Ishikawa (cell line): Measurements from ENCODE around the gene USP17L10.
"Not testable (repeated sequence)": the region's sequence is repeated elsewhere in the genome, so short reads cannot be mapped to it uniquely, and the experiment has no call there.

Experiments
- CEBPB ChIP-seq: IDR thresholded peaks from 2 replicates; pipeline ENCODE4 v1.6.1; 2012
- CREB1 ChIP-seq: IDR thresholded peaks from 2 replicates; pipeline ENCODE4 v1.6.1; 2012; ENCODE audit warnings: low read depth
- EGR1 ChIP-seq: IDR thresholded peaks from 2 replicates; pipeline ENCODE4 v1.6.1; 2012
- EP300 ChIP-seq: IDR thresholded peaks from 2 replicates; pipeline ENCODE4 v1.6.1; 2012; ENCODE audit warnings: borderline replicate concordance
- FOXM1 ChIP-seq: IDR thresholded peaks from 2 replicates; pipeline ENCODE4 v1.6.1; 2012; ENCODE audit warnings: low read depth, borderline replicate concordance
- MAX ChIP-seq: IDR thresholded peaks from 2 replicates; pipeline ENCODE4 v1.6.1; 2012
- NFIC ChIP-seq: IDR thresholded peaks from 2 replicates; pipeline ENCODE4 v1.6.1; 2012
- RAD21 ChIP-seq: IDR thresholded peaks from 2 replicates; pipeline ENCODE4 v1.6.1; 2012; ENCODE audit warnings: low read depth
- TAF1 ChIP-seq: IDR thresholded peaks from 2 replicates; pipeline ENCODE4 v1.6.1; 2012; ENCODE audit warnings: low read depth, mild to moderate bottlenecking
- TCF12 ChIP-seq: IDR thresholded peaks from 2 replicates; pipeline ENCODE4 v1.6.1; 2012; ENCODE audit warnings: low read depth
- TEAD4 ChIP-seq: IDR thresholded peaks from 2 replicates; pipeline ENCODE4 v1.6.1; 2012
- USF1 ChIP-seq: IDR thresholded peaks from 2 replicates; pipeline ENCODE4 v1.6.1; 2012
- YY1 ChIP-seq: IDR thresholded peaks from 2 replicates; pipeline ENCODE4 v1.6.1; 2012; ENCODE audit warnings: low read depth
- ZBTB7A ChIP-seq: IDR thresholded peaks from 2 replicates; pipeline ENCODE4 v1.6.1; 2012; ENCODE audit warnings: low read depth
- TF ChIP-seq, protein P1 (sequence below): IDR thresholded peaks from 2 replicates; pipeline ENCODE4 v1.6.1; 2012; ENCODE audit warnings: low read depth, mild to moderate bottlenecking

The USP17L10 gene

GRCh38 chr4:9210357-9210756 is at the start of gene USP17L10:
Gene USP17L10, plus strand, starts transcription at chr4:9210657. Its CDS starts 0 bp downstream, at chr4:9210657.
- not testable (repeated sequence) for TF ChIP-seq TCF12, EGR1, YY1

- TF ChIP-seq CEBPB, YY1: not testable (repeated sequence)
- TF ChIP-seq, protein P1, sequence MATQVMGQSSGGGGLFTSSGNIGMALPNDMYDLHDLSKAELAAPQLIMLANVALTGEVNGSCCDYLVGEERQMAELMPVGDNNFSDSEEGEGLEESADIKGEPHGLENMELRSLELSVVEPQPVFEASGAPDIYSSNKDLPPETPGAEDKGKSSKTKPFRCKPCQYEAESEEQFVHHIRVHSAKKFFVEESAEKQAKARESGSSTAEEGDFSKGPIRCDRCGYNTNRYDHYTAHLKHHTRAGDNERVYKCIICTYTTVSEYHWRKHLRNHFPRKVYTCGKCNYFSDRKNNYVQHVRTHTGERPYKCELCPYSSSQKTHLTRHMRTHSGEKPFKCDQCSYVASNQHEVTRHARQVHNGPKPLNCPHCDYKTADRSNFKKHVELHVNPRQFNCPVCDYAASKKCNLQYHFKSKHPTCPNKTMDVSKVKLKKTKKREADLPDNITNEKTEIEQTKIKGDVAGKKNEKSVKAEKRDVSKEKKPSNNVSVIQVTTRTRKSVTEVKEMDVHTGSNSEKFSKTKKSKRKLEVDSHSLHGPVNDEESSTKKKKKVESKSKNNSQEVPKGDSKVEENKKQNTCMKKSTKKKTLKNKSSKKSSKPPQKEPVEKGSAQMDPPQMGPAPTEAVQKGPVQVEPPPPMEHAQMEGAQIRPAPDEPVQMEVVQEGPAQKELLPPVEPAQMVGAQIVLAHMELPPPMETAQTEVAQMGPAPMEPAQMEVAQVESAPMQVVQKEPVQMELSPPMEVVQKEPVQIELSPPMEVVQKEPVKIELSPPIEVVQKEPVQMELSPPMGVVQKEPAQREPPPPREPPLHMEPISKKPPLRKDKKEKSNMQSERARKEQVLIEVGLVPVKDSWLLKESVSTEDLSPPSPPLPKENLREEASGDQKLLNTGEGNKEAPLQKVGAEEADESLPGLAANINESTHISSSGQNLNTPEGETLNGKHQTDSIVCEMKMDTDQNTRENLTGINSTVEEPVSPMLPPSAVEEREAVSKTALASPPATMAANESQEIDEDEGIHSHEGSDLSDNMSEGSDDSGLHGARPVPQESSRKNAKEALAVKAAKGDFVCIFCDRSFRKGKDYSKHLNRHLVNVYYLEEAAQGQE = not testable (repeated sequence)
These were observed 40.5 kb upstream of the USP17L10 start, which contains the start of gene FAM90A26 for GRCh38 chr4:9169791-9170459. Gene FAM90A26, plus strand, starts transcription at chr4:9170409. Its CDS starts 2,764 bp downstream, at chr4:9173173.

GRCh38 chr4:9215105-9215504 is 4.6 kb downstream of the USP17L10 start, which contains the start of gene USP17L11:
Gene USP17L11, plus strand, starts transcription at chr4:9215405. Its CDS starts 0 bp downstream, at chr4:9215405.
- not testable (repeated sequence) for TF ChIP-seq RAD21, USF1, TCF12

GRCh38 chr4:9219852-9220251 is 9.4 kb downstream of the USP17L10 start, which contains the start of gene USP17L12:
Gene USP17L12, plus strand, starts transcription at chr4:9220152. Its CDS starts 0 bp downstream, at chr4:9220152.
- not testable (repeated sequence) for TF ChIP-seq RAD21, FOXM1, CREB1

DNA sequence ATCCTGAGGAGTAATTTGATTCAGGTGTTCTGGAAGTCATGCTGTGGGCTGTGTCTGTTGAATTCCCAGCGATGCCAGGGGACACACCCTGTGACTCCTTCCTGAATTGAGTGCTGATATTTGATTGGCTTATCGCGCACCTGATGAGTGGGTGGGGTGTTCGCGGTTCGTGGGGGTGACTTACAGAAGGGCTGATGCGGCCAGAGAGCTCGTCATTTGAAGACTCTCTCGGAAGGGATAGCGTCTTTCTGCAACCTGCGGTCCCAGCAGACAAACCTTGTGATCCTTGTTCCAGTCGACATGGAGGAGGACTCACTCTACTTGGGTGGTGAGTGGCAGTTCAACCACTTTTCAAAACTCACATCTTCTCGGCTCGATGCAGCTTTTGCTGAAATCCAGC is 14.1 kb downstream of the USP17L10 start, which contains the start of gene USP17L13:
Gene USP17L13 (plus strand): TSS at position 301 of the 400 bp plus-strand sequence. CDS start 0 bp downstream, at position 301.
- not testable (repeated sequence) for TF ChIP-seq CREB1, NFIC, TAF1

- TF ChIP-seq EGR1, YY1, ZBTB7A: not testable (repeated sequence)
These were observed 23.6 kb downstream of the USP17L10 start, which contains the start of gene USP17L15 for GRCh38 chr4:9234085-9234484. Gene USP17L15, plus strand, starts transcription at chr4:9234385. Its CDS starts 0 bp downstream, at chr4:9234385.

- TF ChIP-seq FOXM1, EP300, ZBTB7A: not testable (repeated sequence)
These were observed 33.1 kb downstream of the USP17L10 start, which contains the start of gene USP17L17 for GRCh38 chr4:9243579-9243978. Gene USP17L17, plus strand, starts transcription at chr4:9243879. Its CDS starts 0 bp downstream, at chr4:9243879.

GRCh38 chr4:9247953-9248680 is 37.7 kb downstream of the USP17L10 start, which contains the start of gene USP17L18:
Gene USP17L18, plus strand, starts transcription at chr4:9248630. Its CDS starts 0 bp downstream, at chr4:9248630.
- TF ChIP-seq USF1, FOXM1, TEAD4: not testable (repeated sequence)

DNA sequence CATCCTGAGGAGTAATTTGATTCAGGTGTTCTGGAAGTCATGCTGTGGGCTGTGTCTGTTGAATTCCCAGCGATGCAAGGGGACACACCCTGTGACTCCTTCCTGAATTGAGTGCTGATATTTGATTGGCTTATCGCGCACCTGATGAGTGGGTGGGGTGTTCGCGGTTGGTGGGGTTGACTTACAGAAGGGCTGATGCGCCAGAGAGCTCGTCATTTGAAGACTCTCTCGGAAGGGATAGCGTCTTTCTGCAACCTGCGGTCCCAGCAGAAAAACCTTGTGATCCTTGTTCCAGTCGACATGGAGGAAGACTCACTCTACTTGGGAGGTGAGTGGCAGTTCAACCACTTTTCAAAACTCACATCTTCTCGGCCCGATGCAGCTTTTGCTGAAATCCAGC is 42.6 kb downstream of the USP17L10 start, which contains the start of gene USP17L19:
Gene USP17L19 (plus strand): TSS at position 301 of the 400 bp plus-strand sequence. CDS start 0 bp downstream, at position 301.
- not testable (repeated sequence) for TF ChIP-seq MAX, CEBPB, ZBTB7A
